Hematopoietic multipotent progenitor cell treated with erythropoietin and hydrocortisone succinate and interleukin-3 and kit ligand, for 8 days (in vitro differentiated cells): Measurements from ENCODE around the gene PLA2G4A.

Experiments used
- DNase-seq: peaks from one replicate; pipeline ENCODE4 v3.0.0-alpha.2; 2015

PLA2G4A gene

DNA sequence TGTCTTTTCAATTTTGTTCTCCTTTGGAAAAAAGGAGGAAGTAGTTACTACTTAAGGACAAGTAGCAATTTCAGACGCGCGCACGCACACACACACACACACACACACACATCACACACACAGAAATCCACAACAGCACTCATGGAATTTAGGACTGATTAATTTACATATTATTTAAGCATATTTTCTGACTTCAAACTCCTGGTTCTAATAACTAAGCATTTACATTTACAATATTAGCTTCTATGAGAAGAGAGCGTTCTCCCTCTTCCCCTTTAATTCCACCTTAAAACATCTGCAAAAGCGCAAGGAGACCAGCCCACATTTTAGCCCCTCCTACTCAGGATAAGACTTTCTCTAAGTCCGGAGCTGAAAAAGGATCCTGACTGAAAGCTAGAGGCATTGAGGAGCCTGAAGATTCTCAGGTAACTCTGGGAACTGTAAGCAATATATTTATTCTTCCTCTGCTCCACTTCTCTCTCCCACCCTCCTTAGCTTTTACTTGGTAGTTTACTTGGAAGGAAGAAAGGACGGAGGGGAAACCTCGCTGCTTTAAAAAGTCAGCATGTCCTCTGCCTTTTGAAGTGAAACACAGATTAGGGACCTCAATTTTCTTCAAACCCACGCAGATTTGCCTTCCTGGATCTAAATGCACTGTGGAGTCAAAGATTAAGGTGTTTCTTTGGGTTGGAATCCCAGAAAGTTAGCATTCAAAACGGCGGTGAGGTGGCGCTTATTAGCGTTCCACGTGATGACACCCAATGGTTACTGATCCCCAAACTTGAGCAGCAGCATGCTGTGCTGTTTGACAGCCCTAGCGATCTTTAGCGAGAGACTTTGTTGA, at the start of gene PLA2G4A:
PLA2G4A (plus strand) TSS at position 339 of the 844 bp plus-strand sequence. CDS start 25,406 bp downstream, outside the sequence.
- peak; percentile 87 for DNase-seq

DNA sequence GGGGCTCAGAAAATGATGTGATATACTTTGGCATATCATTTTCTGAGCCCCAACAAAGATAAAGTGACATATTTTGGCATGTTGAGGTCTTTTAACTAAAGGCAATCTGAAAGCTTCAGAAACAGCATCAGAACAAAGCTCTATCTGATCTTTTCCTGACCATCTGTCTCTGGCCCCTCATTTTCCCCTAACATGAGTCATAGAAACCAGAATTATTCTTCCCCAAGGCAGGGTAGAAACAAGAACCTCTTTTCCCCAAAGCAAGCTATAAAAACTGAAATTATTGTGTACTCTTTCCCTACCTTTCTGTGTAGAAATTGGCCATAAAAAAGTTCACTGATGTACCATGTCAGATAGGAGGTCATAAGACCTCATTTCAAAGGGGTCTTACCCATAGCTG, 48.7 kb upstream of the PLA2G4A start:
- DNase-seq, result peak; percentile 9

DNA sequence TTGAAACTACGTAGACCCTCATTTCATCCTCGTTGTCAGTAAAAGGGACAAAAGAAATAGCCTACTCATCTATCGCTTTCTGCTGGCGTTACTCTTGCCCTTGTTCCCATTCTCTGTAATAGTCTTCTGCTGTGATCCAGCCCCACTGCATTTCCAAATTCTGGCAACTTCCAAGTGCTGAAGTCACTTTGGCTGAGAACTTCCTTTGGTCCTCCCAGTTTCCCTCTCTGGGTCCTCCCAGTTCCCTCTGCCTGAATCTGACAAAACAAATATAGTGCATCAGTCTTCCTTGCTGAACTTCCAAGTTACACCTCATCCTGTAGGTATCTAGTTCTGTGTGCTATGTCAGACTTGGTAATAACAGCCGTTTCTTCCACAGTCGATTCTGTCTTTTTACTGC, 47.0 kb upstream of the PLA2G4A start:
- DNase-seq, result no peak

DNA sequence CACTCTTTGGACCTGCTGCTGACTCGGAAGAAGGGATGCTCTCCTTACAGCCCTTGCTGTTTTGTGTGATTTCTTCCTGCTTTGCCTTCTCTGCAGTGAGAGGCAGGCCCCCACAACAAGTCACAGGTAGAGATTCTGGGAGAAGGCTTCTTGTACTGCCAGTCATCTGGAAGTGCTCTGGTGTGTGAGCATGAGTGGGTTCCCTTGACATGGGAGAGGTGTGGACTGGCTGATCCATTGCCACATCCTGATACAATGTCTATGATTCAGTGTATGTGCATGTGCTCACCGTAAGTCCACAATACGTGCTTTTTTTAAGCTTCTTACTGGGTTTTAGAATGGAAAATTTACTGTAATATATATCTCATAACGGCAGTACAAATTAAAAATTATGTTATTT, 46.0 kb upstream of the PLA2G4A start:
- no peak for DNase-seq

DNA sequence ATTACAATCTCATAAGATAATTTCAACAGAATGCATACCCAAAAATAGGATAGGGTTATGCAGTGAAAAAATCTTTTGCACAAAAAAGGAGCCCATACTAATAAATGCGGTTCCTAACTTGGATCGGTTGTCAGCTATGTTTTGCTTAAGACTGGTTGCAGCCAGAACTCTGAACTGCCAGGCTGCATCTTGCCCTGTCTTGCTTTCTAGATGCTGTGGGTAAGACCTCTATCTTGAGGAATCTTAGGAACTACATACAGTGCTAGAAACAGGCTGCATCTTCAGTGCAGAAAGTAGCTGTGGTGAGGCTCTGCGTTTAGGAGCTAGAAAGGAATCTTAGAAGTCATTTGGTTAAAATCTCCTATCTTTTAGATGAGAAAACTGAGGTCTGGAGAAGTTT, 45.6 kb upstream of the PLA2G4A start:
- no peak for DNase-seq

DNA sequence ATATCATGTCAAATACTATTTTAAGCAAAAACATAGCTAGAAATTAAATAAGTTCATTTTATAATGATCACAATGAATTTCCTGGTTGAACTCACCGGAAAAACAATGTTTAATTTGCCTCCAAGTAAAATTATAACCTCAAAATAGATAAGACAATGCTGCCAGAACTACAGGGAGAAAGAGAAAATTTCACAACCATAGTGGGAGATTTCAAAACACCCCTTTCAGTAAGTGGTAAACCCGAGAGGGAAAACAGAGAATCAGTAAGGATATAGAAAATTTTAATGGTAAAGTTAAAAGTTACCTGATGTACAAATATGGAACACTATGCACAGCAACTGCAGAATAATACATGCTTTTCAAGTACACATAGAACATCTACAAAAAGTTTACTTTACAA, 43.2 kb upstream of the PLA2G4A start:
- no peak for DNase-seq

DNA sequence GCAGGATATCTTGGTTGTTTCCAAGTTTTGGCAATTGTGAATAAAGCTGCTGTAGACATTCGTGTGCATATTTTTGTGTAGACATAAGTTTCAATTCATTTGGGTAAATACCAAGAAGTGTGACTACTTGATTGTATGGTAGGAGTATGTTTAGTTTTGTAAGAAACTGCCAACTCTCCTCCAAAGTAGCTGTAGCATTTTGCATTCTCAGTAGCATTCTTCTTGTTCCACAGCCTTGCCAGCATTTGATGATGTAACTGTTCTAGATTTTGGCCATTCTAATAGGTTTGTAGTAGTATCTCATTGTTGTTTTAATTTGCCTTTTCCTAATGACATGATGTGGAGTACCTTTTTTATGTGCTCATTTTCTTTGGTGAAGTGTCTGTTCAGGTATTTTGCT, 38.6 kb upstream of the PLA2G4A start:
- no peak for DNase-seq

DNA sequence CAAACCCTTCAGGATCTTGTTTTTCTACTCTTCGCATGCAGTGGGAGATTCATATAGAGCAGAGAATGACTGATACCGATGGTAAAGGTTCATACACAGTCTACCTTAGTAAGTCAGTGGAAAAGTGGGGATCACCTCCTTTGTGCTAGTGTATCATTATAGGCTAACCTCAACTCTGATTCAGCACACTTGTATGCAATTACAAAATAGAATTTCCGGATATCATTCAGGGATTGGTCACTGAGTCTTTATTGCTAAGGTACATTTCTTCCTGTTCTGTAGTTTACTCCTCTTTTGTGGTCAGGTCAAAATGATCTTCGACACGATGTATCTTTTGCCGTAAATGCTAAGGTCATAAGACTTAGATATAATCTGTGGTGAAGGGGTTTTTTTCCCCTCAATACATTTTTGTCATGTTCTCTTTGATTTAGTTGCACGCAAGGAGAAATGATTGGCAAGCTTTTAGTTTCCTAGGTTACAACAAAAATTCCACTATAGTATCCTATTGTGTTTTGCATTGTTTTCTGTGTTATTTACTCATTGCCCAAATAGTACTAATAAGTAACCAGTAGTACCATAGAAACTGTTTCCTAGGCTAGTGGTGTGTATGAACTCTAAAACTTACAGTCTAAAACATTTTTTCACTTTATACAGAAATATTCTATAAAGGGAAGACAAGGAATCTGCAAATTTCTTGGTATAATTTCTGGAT, 35.7 kb upstream of the PLA2G4A start:
- DNase-seq, result no peak

DNA sequence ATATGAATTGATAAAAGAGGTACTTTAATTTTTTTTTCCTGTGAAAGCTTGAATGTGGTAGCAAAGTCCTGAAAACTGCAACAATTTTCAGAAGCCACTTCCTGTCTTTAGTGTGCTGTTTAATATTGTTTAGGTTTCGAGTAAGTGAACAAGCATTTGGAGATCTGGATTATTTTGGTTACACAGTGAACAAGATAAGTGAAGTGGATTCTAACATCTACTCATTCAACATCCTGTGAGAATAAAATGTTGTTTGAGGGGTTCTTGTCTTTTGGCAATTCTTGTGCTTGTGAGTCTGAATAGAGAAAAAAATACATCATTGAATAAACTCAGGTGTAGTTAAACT, 35.2 kb upstream of the PLA2G4A start:
- DNase-seq, result no peak

DNA sequence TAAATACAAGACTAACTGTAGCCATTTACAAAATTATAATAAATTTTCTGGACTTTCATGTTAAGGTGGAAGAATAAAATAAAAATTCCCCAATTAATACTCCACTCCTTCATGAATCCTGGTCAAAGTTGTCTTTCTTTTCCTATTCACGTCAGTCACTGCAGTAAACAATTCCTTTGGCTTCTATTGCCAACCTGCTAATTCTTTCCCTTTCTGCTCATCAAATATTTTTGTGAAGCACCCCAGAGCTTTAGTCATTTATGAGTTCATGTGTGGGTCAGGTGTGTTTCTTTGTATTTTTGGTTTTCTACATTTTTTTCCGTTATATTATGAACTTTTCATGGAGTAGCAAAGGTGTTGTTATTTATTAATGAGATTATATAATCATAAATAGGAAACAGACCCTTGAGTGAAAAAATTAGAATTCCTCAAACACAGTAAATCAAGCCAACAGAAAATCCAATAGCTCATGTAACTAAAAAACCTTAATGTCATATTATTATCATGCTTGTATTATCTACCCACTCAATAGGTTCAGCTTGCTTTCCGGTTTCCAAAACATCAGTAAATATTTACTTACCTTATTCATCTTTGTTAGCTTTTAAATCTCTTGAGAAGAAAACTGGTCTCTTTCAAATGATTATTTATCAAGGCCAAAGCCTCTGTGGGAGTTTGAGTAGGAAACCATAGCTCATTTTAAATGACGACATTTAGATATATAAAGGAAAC, 29.6 kb upstream of the PLA2G4A start:
- no peak for DNase-seq

DNA sequence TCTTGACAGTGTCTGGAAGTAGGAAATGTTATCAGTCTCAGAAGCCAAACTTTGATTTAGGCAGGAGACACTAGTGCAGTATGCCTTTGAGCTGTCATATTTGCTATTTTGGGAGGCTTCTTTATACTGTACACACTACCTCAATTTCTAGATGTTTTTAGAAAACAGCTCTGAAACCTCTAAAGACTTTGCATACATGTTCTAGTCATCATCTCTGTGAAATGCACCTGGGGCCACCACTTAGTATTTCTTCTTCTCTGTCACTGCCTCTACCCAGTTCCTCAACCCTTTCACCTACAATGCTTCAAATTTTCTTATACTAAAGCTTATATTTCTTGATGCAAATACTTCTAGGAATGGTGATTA, 29.1 kb upstream of the PLA2G4A start:
- no peak for DNase-seq

DNA sequence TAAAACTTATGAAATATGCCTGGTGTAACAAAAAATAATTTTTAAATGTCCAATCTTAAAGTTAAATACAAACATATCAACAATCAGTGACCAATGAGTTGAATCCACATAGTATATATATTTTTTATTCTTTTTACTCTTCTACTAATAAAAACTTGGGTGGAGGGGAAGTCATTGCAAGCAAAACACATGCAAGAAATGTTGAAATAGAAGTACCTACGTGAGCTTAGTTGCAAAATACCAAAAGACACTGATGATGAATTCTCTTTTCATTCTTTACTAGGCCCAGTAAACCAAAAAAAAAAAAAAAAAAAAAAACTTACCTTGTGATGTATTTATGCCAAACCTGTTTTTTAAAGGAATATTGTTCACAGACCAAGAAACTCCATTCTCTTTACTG, 26.4 kb upstream of the PLA2G4A start:
- no peak for DNase-seq

DNA sequence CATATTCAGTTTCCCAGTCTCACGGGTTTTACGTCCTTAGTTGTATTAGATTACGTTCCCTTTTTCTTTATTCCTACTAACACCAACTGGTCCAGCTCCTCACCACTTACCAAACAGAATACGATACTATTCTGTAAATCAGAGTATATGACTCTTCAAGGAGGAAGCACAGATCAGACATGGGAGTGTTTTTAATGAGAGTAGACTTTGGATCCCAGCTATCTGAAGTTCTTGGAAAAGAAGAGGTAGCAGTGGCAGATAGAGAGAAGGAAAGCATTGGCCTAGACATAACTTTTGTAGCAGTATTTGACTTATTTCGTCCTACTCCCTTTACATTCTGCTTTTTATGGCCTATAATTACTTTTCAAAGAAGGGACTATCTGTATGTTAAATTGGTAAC, 24.1 kb upstream of the PLA2G4A start:
- DNase-seq, result no peak

DNA sequence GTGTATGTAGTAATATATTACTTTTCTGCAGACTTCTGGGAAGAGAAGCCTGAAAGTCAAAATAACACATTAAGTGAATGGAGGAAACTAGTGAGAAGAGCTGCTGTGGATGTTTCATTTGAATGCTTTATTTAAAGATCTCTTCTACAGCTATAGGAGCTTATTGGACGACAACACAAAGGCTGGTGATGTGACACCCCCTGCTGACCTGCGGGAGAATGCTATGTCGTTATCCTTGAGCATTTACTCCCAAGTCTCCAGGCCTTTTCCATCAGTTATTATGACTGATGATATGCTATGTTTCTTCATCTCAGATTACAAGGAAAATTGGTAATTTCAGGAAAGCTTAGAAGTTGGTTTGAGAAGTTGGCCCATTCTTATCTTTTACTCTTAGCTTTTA, 22.3 kb upstream of the PLA2G4A start:
- DNase-seq, result peak; percentile 33

DNA sequence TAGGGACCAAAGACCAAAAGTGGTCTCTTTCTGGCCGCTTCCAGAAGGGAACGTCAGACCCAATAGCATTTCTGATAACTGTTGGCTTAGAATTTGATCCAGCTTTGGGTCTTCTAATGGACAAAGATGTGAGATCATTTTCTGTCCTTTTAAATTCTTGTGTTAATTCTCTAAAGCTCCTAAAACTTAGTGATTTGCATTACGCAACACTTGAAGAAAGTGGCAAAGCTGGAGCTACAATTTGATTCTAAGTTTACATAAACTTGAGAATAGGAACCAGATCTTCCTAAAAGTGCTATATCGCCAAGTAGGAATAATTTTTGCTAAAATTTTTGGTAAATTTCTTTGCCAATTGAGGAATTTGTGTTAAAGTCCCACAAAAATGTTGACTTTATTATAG, 21.6 kb upstream of the PLA2G4A start:
- DNase-seq, result no peak

DNA sequence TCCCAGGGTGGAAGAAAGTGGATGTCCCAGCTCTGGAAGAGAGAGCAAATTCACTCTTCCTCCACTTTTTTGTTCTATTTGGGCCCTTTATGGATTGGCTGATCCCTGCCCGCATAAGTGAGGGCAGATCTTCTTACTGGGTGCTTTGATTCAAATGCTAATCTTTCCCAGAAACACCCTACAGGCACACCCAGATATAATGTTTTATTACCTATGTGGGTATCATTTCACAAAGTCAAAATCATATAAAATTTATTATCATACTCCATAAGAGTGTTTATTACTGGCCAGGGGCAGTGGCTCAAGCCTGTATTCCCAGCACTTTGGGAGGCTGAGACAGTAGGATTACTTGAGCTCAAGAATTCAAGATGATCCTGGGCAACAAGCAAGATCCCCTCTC, 16.9 kb upstream of the PLA2G4A start:
- no peak for DNase-seq

DNA sequence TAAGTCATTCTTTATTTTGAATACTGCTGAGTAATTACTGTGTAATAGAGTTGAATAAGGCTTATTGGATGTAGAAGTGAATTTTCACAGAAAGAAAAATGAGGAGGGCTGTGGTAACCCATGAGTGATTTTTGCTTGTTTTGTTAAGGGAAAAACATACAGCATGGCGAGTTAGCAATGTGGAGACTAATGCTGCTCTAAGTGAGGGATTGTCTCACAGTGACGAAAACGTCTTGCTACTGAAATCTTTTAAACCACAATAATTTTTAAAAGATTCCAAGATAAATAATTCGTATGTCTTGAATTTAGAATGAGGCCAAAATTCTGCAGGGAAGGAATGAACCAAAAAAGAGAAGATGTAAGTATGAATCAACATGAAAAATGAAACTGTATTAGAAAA, 16.2 kb upstream of the PLA2G4A start:
- DNase-seq, result no peak

DNA sequence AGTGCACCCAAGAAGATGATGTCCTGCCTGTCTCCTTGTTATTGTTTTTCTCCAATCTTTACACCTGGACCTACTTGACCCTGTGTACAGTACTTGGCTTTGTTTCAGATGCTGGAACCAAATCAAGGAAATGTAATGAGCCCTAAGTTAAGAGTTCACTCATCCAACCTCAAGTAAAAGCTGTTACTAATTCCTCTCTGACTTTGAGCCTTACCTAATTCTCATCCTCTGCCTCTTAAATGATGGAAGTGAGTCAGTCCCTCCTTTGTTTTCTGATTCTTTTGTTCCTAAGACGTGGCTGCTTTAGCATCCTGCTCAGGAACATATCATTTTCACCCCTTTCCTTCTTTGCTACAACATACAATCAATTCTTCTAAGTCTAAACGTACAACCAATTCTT, 15.3 kb upstream of the PLA2G4A start:
- DNase-seq, result no peak

DNA sequence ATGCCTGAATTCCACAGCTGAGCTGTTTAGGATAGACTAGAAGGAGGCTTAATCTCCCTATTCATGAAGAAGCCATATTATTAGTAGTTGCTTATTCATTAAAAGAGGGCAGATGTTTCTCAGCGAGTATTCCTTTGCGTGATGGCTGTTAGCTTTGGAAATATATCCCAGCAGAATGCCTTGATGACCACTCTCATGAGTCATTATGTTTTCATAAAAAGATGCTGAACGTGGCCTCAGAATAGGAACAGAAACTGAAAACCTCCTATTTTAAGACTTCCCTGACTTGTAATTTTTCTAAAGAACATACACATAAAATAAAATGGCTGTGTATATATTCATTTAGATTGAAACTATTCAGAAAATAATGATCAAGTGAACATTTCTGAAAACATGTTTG, 9.6 kb upstream of the PLA2G4A start:
- no peak for DNase-seq

DNA sequence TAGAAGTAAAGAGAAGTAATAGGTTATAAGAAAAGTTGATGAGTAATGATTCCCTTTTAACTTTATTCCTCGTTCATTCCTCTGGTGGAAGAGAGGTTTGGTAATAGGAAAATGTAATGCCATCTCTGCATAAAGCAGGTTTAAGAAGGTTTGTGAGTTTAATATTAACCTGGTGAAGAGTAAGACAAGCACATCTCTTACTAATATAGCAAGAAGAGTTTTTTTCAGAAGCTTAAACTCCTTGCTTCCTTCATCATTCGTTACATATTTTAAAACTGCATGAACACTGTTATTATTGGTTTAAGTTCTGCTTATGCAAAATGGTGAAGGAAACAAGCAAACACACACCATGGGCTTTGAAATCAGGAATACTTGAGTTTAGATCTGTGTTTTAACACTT, 9.2 kb upstream of the PLA2G4A start:
- no peak for DNase-seq

DNA sequence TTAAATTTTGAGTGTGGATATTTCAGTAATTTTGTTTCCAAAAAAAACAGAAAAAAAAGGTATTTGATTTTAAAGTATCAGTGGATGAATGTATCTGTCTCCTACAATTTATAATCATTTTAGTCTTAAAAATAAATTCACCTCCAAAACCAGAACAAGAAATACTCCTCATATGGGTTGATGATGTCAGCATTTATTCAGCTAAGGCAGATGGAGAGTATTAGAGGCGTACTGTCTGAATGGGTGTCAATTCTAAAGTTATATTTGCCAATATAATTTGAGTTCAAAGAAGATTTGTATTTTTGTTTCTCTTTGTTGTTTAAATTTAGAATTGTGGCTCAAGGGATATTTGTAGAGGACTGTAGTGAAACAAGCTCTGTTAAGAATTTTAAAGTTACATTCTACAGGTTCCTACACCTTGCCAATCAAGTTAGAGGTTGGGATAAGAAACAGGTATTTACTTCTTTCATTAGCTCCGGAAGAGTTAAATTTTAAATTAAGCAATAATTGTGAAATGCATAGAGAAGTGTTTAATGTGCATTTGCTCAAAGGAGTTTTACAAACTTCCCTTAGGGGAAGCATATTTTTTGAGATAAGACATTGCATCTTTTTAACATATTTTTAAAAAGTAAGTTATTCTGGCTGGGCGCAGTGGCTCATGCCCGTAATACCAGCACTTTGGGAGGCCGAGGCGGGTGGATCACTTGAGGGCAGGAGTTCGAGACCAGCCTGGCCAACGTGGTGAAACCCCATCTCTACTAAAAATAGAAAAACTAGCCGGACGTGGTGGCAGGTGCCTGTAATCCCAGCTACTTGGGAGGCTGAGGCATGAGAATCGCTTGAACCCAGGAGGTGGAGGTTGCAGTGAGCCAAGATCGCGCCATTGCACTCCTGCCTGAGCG, 1.2 kb downstream of the PLA2G4A start:
- DNase-seq, result peak; percentile 52

DNA sequence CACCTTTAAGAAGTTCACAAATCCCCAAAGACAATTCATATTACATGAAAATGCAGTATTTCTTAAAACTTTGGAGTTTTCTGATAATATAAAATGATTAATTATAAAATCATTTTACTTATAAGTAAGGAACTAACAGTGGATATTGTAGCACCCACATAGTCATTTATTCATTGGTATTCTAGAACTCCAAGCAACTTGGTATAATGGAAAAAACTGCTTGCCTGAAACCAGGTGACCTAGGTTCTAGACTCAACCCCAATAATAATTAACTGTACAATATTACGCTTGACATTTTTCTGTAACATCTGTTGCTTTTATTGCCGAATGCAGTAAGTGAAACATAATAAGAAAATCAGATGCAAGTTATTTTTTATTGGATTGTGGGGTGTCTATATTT, 2.4 kb downstream of the PLA2G4A start:
- DNase-seq, result no peak

DNA sequence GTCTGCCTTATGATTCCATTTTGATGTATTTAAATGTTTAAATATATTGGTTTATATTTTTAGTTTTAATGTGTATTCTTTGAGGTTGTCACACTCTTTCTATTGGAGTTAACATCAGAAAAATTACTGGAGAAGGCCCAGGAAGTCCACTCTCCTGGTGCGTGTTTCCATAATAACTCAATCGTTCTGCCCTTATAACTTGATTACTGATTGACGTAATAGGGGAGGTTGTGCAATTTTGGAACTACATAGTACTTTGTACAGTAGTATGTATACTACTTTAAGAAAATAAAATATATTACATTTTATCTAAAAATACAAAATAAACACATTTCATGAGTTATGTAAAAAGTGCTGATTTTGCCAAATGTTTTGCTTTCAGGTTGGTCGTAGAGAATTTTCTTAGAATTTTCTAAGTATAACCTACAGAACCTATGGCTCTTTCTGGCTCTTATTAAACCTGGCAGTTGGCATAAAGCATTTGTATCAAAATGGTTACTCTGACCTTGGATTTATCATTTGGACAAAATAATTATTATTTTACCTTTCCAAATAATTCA, 5.7 kb downstream of the PLA2G4A start:
- no peak for DNase-seq
